ENCODE results near the gene MRPL47.

Gene MRPL47

GRCh38 chr3:179622023-179622422 lies 17.6 kb upstream of the MRPL47 start:
- no peaks in the 10 kb centered on the region for H3K79me2 ChIP-seq (ENCODE audit: insufficient read depth, low read length)
- TF ChIP-seq EZH2phosphoT487 (conservative IDR thresholded peaks at IDR 0.05; ENCODE audit: low read length) (no peak), CTCF (IDR thresholded peaks at IDR 0.05; ENCODE audit: insufficient read depth, low read length, poor library complexity, severe bottlenecking) (no peak)
- no peak overlapping the region for H3K9ac ChIP-seq (ENCODE audit: low read length)
- H3K27me3 ChIP-seq (ENCODE audit: low read length) = no peaks in the 10 kb centered on the region
- H3K9me3 ChIP-seq (ENCODE audit: insufficient read depth, low read length) = no peaks in the 10 kb centered on the region
- no peak overlapping the region for H2AFZ ChIP-seq (ENCODE audit: low read depth, low read length, severe bottlenecking)
- H3K36me3 ChIP-seq (ENCODE audit: low read length) = peaks cover 37% of the 10 kb centered on the region
- no peaks in the 10 kb centered on the region for H3K9me2 ChIP-seq (replicated peaks; ENCODE audit: insufficient read depth, low read length)
- no peak overlapping the region for H3K4me3 ChIP-seq (ENCODE audit: insufficient read depth, low read length, poor library complexity, severe bottlenecking)
- H3K27ac ChIP-seq (ENCODE audit: low read depth, low read length) = no peak overlapping the region
- no peaks in the 10 kb centered on the region for H4K20me1 ChIP-seq (ENCODE audit: low read depth, low read length)
- H3K4me2 ChIP-seq (ENCODE audit: low read depth, low read length, poor library complexity, severe bottlenecking) = no peak overlapping the region
- no peaks in the 10 kb centered on the region for H3F3A ChIP-seq (ENCODE audit: insufficient read depth)

DNA sequence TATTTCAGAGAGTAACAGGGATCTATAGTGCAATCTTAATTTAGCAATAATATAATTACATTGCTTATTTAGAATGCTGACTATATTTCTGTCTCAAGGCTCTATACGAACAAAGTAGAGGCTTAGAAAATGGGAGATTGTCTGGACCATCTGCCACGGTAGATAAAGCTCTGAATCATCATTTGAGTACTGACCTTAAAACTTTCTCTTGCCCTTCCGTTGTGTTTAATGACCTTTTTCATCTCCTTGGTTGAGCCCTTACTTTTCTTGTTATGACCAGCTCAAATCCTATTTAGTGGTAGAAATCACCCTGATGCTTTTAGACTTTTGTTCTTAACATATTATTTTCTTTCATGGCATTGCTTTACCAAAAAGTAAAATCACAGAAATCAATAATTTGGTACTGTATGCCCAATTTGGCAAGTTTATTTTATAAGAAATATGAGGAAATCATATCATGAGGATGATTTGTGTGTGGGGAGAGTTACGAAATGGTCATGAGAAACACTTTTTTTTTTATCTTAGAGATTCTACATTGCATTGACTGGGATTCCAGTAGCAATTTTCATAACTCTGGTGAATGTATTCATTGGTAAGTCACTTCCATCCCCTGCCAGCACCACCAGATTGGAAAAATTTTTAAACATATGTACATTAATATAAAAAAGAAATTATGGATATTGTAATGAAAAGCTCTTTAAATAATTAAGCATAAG lies 11.2 kb upstream of the MRPL47 start:
- TF ChIP-seq CTCF (IDR thresholded peaks at IDR 0.05; ENCODE audit: insufficient read depth, low read length, poor library complexity, severe bottlenecking) (no peak), EZH2phosphoT487 (conservative IDR thresholded peaks at IDR 0.05; ENCODE audit: low read length) (no peak)
- Histone ChIP-seq H3K9ac (ENCODE audit: low read length) (no peak overlapping the region), H3K27ac (ENCODE audit: low read depth, low read length) (no peak overlapping the region)

GRCh38 chr3:179613807-179614206 lies 9.4 kb upstream of the MRPL47 start:
- Histone ChIP-seq H3K79me2 (ENCODE audit: insufficient read depth, low read length) (peaks cover 14% of the 10 kb centered on the region), H4K20me1 (ENCODE audit: low read depth, low read length) (no peaks in the 10 kb centered on the region), H3F3A (ENCODE audit: insufficient read depth) (peaks cover 6% of the 10 kb centered on the region), H3K27me3 (ENCODE audit: low read length) (no peaks in the 10 kb centered on the region), H3K9ac (ENCODE audit: low read length) (no peak overlapping the region), H3K4me2 (ENCODE audit: low read depth, low read length, poor library complexity, severe bottlenecking) (no peak overlapping the region), H3K36me3 (ENCODE audit: low read length) (peaks cover 16% of the 10 kb centered on the region; the same call in 1 of the 2 replicates), H3K9me3 (ENCODE audit: insufficient read depth, low read length) (no peaks in the 10 kb centered on the region), H3K4me3 (ENCODE audit: insufficient read depth, low read length, poor library complexity, severe bottlenecking) (no peak overlapping the region), H3K9me2 (replicated peaks; ENCODE audit: insufficient read depth, low read length) (no peaks in the 10 kb centered on the region), H2AFZ (ENCODE audit: low read depth, low read length, severe bottlenecking) (no peak overlapping the region), H3K27ac (ENCODE audit: low read depth, low read length) (no peak overlapping the region)
- TF ChIP-seq EZH2phosphoT487 (conservative IDR thresholded peaks at IDR 0.05; ENCODE audit: low read length) = no peak
- no peak for TF ChIP-seq CTCF (IDR thresholded peaks at IDR 0.05; ENCODE audit: insufficient read depth, low read length, poor library complexity, severe bottlenecking)

More for the DNA sequence above, 11.2 kb upstream of the MRPL47 start:
- no peak overlapping the region for H3K4me3 ChIP-seq (ENCODE audit: insufficient read depth, low read length, poor library complexity, severe bottlenecking)
- no peaks in the 10 kb centered on the region for H3K27me3 ChIP-seq (ENCODE audit: low read length)
- peaks cover 8% of the 10 kb centered on the region for H3K79me2 ChIP-seq (ENCODE audit: insufficient read depth, low read length)
- H3K9me2 ChIP-seq (replicated peaks; ENCODE audit: insufficient read depth, low read length) = no peaks in the 10 kb centered on the region
- no peaks in the 10 kb centered on the region for H3K9me3 ChIP-seq (ENCODE audit: insufficient read depth, low read length)
- no peak overlapping the region for H2AFZ ChIP-seq (ENCODE audit: low read depth, low read length, severe bottlenecking)
- H3F3A ChIP-seq (ENCODE audit: insufficient read depth) = peaks cover 6% of the 10 kb centered on the region
- no peak overlapping the region for H3K4me2 ChIP-seq (ENCODE audit: low read depth, low read length, poor library complexity, severe bottlenecking)
- no peaks in the 10 kb centered on the region for H4K20me1 ChIP-seq (ENCODE audit: low read depth, low read length)
- peaks cover 19% of the 10 kb centered on the region; the same call in 1 of the 2 replicates for H3K36me3 ChIP-seq (ENCODE audit: low read length)
